ENCODE data around the gene SECTM1. TPM values are rescaled to one million over a fixed set of nuclear protein-coding genes. Genes with fewer than 3 reads are reported as not detected.

The SECTM1 gene
- total RNA-seq, 2 donors from 2014 or later: 29.1 to 76.3 TPM

GRCh38 chr17:82283208-82283749 is 50.3 kb downstream of the SECTM1 start:
- peaks cover 7% of the 10 kb centered on the region for H3K4me1 ChIP-seq
- no peaks in the 10 kb centered on the region for H3K9me3 ChIP-seq
- intact Hi-C loops (cut with DNase I): no loop called here
- H3K9ac ChIP-seq (ENCODE audit: low read depth in 2 of 2, low read length in 2 of 2): peak overlapping the region; percentile 21 to 52
- H3K36me3 ChIP-seq: no peaks in the 10 kb centered on the region
- H3K4me3 ChIP-seq: no peak overlapping the region
- no peak for DNase-seq
- no peaks in the 10 kb centered on the region for H3K27me3 ChIP-seq
- no peak overlapping the region for H3K27ac ChIP-seq
- TF ChIP-seq CTCF (IDR thresholded peaks at IDR 0.05): no peak

GRCh38 chr17:82282239-82283207 is 51.0 kb downstream of the SECTM1 start:
- DNase-seq: no peak
- intact Hi-C loops (cut with DNase I): no loop called here
- Histone ChIP-seq H3K27ac (no peak overlapping the region), H3K36me3 (no peaks in the 10 kb centered on the region), H3K27me3 (no peaks in the 10 kb centered on the region), H3K9me3 (no peaks in the 10 kb centered on the region), H3K9ac (ENCODE audit: low read depth in 2 of 2, low read length in 2 of 2) (peak overlapping the region; percentile 21 to 52), H3K4me3 (no peak overlapping the region), H3K4me1 (peaks cover 3% of the 10 kb centered on the region)
- no peak for TF ChIP-seq CTCF (IDR thresholded peaks at IDR 0.05)

- Histone ChIP-seq H3K9me3 (no peaks in the 10 kb centered on the region), H3K27me3 (no peaks in the 10 kb centered on the region), H3K36me3 (no peaks in the 10 kb centered on the region), H3K4me3 (no peak overlapping the region), H3K4me1 (no peaks in the 10 kb centered on the region), H3K9ac (ENCODE audit: low read depth in 2 of 2, low read length in 2 of 2) (peak overlapping the region; percentile 0 to 52), H3K27ac (no peak overlapping the region)
- no peak for TF ChIP-seq CTCF (IDR thresholded peaks at IDR 0.05)
- DNase-seq: no peak
- intact Hi-C loops (cut with DNase I): no loop called here
Measured at GRCh38 chr17:82281502-82282238, 51.9 kb downstream of the SECTM1 start.

GRCh38 chr17:82281076-82281475 is 52.5 kb downstream of the SECTM1 start:
- no peaks in the 10 kb centered on the region for H3K36me3 ChIP-seq
- H3K4me1 ChIP-seq: no peaks in the 10 kb centered on the region
- no peak overlapping the region for H3K9ac ChIP-seq (ENCODE audit: low read depth in 2 of 2, low read length in 2 of 2)
- H3K4me3 ChIP-seq: no peak overlapping the region
- no peaks in the 10 kb centered on the region for H3K27me3 ChIP-seq
- DNase-seq: no peak
- intact Hi-C loops (cut with DNase I): no loop called here
- H3K9me3 ChIP-seq: no peaks in the 10 kb centered on the region
- no peak overlapping the region for H3K27ac ChIP-seq
- TF ChIP-seq CTCF (IDR thresholded peaks at IDR 0.05): no peak

GRCh38 chr17:82280537-82280936 is 53.0 kb downstream of the SECTM1 start:
- Histone ChIP-seq H3K4me3 (no peak overlapping the region), H3K27me3 (no peaks in the 10 kb centered on the region), H3K9ac (ENCODE audit: low read depth in 2 of 2, low read length in 2 of 2) (no peak overlapping the region), H3K9me3 (no peaks in the 10 kb centered on the region), H3K4me1 (no peaks in the 10 kb centered on the region), H3K36me3 (no peaks in the 10 kb centered on the region), H3K27ac (no peak overlapping the region)
- intact Hi-C loops (cut with DNase I): no loop called here
- DNase-seq: no peak
- TF ChIP-seq CTCF (IDR thresholded peaks at IDR 0.05): no peak

Measured in colonic mucosa (tissue), 4 donors.